ENCODE measurements around the gene NR6A1.

NR6A1 gene

GRCh38 chr9:124537926-124538325 is 233.2 kb downstream of the NR6A1 start (continued):
- TF ChIP-seq TSHZ2 (CRISPR knock-in tag; IDR thresholded peaks at IDR 0.05) (no peak), SNAI2 (CRISPR knock-in tag; IDR thresholded peaks at IDR 0.05) (no peak), TOX (CRISPR knock-in tag; IDR thresholded peaks at IDR 0.05; ENCODE audit: borderline replicate concordance) (no peak), ARNTL (CRISPR knock-in tag; IDR thresholded peaks at IDR 0.05; ENCODE audit: borderline replicate concordance, low read depth) (no peak), CSDC2 (CRISPR knock-in tag; IDR thresholded peaks at IDR 0.05) (no peak), ESRRG (CRISPR knock-in tag; IDR thresholded peaks at IDR 0.05) (no peak), ZFP3 (CRISPR knock-in tag; IDR thresholded peaks at IDR 0.05) (no peak), ZNF8 (CRISPR knock-in tag; IDR thresholded peaks at IDR 0.05) (no peak), GLIS3 (CRISPR knock-in tag; IDR thresholded peaks at IDR 0.05) (no peak), ZNF70 (CRISPR knock-in tag; IDR thresholded peaks at IDR 0.05) (no peak)

GRCh38 chr9:124535846-124536245 is 235.3 kb downstream of the NR6A1 start:
- no peak for ATAC-seq
- TF ChIP-seq ZFP30 (CRISPR knock-in tag; IDR thresholded peaks at IDR 0.05) (no peak), ZC3H10 (CRISPR knock-in tag; IDR thresholded peaks at IDR 0.05) (no peak), BACH2 (CRISPR knock-in tag; IDR thresholded peaks at IDR 0.05; ENCODE audit: borderline replicate concordance) (no peak), CSDC2 (CRISPR knock-in tag; IDR thresholded peaks at IDR 0.05) (no peak), OSR1 (CRISPR knock-in tag; IDR thresholded peaks at IDR 0.05) (no peak), CSRNP3 (CRISPR knock-in tag; IDR thresholded peaks at IDR 0.05) (no peak), ZNF8 (CRISPR knock-in tag; IDR thresholded peaks at IDR 0.05) (no peak), ARNTL (CRISPR knock-in tag; IDR thresholded peaks at IDR 0.05; ENCODE audit: borderline replicate concordance, low read depth) (no peak), PATZ1 (CRISPR knock-in tag; IDR thresholded peaks at IDR 0.05; ENCODE audit: borderline replicate concordance) (no peak), ZFP3 (CRISPR knock-in tag; IDR thresholded peaks at IDR 0.05) (no peak), POU6F1 (CRISPR knock-in tag; IDR thresholded peaks at IDR 0.05; ENCODE audit: borderline replicate concordance, low read depth) (no peak), PPARA (CRISPR knock-in tag; IDR thresholded peaks at IDR 0.05; ENCODE audit: borderline replicate concordance) (no peak), ESRRG (CRISPR knock-in tag; IDR thresholded peaks at IDR 0.05) (no peak), TSHZ2 (CRISPR knock-in tag; IDR thresholded peaks at IDR 0.05) (no peak), GLIS3 (CRISPR knock-in tag; IDR thresholded peaks at IDR 0.05) (no peak), TCF4 (CRISPR knock-in tag; IDR thresholded peaks at IDR 0.05; ENCODE audit: borderline replicate concordance) (no peak), ZNF565 (CRISPR knock-in tag; conservative IDR thresholded peaks at IDR 0.05; ENCODE audit: low read depth) (no peak)

Data from SK-N-SH treated with all-trans-retinoic acid at 6 μM for 48 hours (cell line).